Renal cortex interstitium (tissue), 11 donors: ENCODE results near the gene GLYATL1B. TPM values are rescaled to one million over a fixed set of nuclear protein-coding genes. Genes with fewer than 3 reads are reported as not detected.
A peak's percentile ranks its signal among the peaks of the same experiment; 100 is the strongest.
"Not testable (repeated sequence)": the region's sequence is repeated elsewhere in the genome, so short reads cannot be mapped to it uniquely, and the experiment has no call there.

Experiments used
- DNase-seq, 11 donors: peaks; one replicate each; pipeline ENCODE4 v3.0.0-alpha.2; 2013; ENCODE audit warnings: low read depth in 9 of 11, low spot score in 4 of 11; ENCODE audit errors: extremely low read depth in 1 of 11
- polyA plus RNA-seq, 3 donors: library from polyadenylated mRNA; unstranded; fragments of 120-200 nt; gene quantifications; one replicate each; pipeline ENCODE4 v1.2.1, GENCODE V29; 2013; ENCODE audit not compliant: insufficient read length in 3 of 3

Gene GLYATL1B
- polyA plus RNA-seq, 3 donors: 0.17 TPM; not detected in 2

GRCh38 chr11:59088162-59088561 is 2.1 kb downstream of the GLYATL1B start:
- no peak for DNase-seq

GRCh38 chr11:59093576-59093975 is 7.5 kb downstream of the GLYATL1B start:
- not testable (repeated sequence) for DNase-seq

DNA sequence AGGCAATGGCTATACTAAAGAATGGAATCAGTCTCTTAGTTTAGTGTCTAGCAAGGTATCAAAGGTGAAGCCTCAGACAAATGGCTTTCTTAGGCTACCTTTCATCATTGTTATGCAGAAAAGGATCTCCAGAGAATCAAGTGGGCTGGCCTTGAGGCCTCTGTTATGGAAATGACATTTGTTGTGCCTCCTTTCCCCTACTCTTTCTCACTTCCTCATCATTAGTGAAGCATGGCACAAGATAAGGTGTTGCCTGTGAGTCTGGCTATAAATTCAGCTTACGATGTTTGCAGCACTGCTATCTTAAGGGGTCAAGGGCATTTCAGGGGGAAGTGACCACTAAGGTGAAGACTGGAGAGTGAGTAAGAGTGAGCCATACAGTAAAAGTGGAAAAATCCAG is 9.1 kb downstream of the GLYATL1B start:
- not testable (repeated sequence) for DNase-seq

DNA sequence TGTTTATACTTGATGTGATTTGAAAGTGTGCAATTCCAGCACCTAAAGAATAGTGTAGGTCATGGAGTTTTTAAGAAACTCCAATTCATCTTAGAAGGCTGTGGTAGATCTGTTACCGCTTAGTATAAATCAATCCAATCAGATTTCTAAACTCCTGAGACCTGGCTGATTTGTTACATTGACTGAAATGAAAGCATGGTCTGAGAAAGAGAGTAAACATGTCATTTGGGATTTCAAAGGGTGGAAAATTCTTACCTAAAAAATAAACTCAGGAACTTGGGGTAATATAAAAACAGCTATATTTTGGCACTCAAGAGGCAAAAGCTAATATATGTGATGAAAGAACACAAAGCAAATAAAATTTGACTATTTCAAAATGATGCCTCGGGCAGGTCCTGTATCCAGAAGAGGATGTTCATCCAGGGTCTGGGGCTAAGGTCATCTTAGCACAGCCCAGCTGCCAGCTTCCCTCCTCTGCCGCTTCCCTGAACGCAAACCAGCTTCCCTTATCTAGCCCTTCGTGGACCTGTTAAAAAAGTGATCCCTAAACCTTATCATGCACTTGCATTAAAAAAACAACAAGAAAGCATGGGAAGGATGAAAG is 10.0 kb downstream of the GLYATL1B start:
- not testable (repeated sequence) for DNase-seq

- peak in 6 of 11 donors; percentile 18 to 52 (median 40) for DNase-seq
Measured at GRCh38 chr11:59097113-59097708, 11.1 kb downstream of the GLYATL1B start.

- DNase-seq: not testable (repeated sequence)
Measured at GRCh38 chr11:59097938-59098337, 11.8 kb downstream of the GLYATL1B start.

DNA sequence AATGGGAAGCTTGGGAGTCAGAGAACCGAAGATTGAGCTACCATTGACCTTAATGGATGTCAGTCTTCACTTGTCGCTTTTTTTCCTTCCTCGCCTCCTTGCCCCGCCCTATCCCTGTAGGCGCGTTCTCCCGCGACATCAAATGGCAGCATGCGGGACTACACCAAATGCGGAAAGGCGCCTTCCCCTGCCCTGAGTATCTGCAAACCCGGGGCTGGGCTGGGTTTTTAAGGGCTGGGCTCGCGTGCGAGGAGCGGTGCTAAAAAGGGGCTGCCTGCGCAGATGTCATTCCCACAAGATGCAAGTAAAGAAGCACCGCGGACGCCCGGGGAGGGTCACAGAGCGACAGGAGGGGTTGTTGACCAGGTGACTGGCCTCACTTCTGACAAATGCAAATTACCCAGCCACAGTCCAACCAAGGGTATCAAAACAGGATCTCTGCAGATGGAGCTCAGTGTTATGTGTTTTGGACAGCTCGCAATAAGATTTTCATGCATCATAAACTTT is 16.2 kb downstream of the GLYATL1B start:
- DNase-seq: peak in 6 of 11 donors; percentile 25 to 45 (median 30)

DNA sequence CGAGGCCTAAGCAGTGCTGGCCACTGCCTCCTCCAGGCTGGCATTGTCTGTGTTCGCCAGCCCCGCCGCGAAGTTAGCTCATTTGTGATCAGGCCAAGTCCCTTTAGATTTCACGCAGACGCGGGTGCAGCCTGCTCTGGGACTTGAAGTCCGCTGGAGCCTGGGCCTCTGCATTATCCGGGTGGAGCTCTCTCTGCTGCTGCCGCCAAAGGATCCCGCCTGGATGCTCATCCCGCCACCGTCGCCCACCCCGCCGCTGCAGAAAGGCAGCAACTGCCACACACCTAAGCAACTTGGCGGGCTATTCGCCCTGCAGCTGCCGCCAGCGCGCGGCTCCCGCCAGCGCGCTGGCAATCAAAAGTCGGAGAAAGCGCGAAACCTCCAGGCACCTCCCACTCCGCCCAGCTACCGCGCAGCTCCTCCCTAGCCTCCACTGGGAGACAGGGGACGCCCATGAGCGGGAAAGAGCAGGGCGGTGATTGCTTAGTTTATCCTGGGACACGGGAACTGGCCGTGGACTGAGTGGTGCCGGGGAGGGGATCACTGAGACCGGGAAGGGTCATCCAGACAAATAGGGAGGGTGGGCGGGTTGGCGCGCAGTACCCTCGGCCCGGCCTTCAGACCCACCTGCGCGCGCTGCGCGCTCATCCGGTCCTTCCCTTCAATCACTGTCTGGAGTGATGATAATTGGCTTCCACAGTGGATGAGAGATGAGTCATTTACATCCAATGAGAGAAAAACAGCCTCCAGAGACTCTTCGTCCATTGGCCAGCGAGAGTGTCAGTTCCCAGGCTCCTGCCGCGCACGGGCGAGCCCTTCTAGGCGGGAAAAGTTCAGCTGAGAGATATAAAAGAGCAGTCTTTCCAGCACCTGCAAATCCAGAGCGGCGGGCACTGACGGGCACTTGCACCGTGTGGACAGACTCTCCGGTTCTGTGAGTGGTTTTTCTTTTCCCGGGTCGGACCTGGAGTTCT is 20.5 kb downstream of the GLYATL1B start, which contains the start of gene FAM111B:
Gene FAM111B (plus strand): TSS at position 875 of the 974 bp plus-strand sequence. CDS start 2,389 bp downstream, outside the sequence.
- peak; percentile 63 to 92 (median 80) for DNase-seq

GRCh38 chr11:59107721-59108120 is 21.6 kb downstream of the GLYATL1B start:
- not testable (repeated sequence) for DNase-seq

GRCh38 chr11:59112494-59112893 is 26.4 kb downstream of the GLYATL1B start:
- no peak for DNase-seq

- DNase-seq: no peak
Measured at GRCh38 chr11:59114344-59114743, 28.2 kb downstream of the GLYATL1B start.

- DNase-seq: no peak
Measured at GRCh38 chr11:59115553-59115952, 29.4 kb downstream of the GLYATL1B start.

DNA sequence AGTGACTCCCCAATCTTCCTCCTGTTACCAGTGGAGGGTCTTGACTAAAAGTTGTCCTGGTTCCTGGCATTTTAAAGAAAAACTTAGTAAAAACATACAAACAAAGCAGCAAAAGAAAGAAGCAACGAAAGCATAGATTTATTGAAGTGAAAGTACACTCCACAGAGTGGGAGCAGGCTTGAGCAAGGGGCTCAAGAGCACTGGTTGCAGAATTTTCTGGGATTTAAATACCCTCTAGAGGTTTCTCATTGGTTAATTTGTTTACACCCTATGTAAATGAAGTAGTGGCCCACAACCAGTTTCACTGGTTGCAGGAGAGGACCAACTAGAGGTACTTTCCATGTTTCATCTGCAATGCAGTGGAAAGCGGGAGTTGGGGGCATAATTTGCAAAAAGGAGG is 31.7 kb downstream of the GLYATL1B start:
- no peak for DNase-seq

DNA sequence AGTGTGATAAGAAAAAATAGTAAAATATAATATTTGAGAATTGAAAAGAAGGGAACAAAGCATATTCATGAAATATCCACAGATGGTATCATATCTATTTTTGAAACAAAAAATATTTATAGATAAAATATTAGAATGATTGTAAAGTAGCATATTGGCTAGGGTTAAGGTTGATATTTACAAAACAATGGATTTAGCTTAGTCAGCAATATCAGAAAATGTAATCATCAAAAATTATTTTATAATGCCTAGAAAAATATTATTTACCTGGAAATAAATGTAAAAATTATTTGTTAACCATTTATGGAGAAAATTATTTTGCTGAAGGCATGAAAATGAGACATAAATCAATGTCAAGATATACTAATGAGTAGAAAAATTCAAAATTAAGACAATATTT is 33.7 kb downstream of the GLYATL1B start:
- DNase-seq: no peak

- peak in 10 of 11 donors; percentile 56 to 82 (median 72) for DNase-seq
Measured at GRCh38 chr11:59135648-59136461, 49.7 kb downstream of the GLYATL1B start.

- DNase-seq: not testable (repeated sequence)
Measured at GRCh38 chr11:59136551-59136950, 50.4 kb downstream of the GLYATL1B start.

- DNase-seq: no peak
Measured at GRCh38 chr11:59137190-59137589, 51.1 kb downstream of the GLYATL1B start.

DNA sequence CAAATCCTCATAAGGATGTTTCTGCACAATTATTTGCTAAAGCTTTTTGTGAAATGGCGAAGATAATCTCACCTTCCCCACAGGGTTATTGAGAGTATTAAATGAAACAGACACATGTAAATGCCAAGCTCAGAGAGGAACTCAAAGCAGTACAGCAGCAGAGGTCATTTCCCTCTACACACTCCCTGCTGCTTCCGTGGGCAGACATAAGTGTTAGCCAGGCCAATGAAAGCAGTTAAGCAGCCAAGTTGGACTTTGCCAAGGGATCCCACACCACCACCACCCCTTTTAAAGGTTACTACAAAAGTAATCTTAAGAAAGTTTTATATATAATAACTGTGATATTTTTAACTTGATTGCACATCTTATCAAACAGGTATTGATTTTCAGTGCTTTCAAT is 52.5 kb downstream of the GLYATL1B start:
- DNase-seq: no peak

- no peak for DNase-seq
Measured at GRCh38 chr11:59141191-59141590, 55.1 kb downstream of the GLYATL1B start.
